Prostate gland (tissue), 2 donors: ENCODE data around the gene SH2D1B.

Experiments used
- CTCF ChIP-seq, 4 experiments: fragments of 200-600 bp in 2 of 4; fragments of 450-650 bp in 2 of 4; sonication (generic) in 2 of 4; IDR thresholded peaks; 1 replicate in 3 of 4; 2 replicates in 1 of 4; pipeline ENCODE4 v1.5.1; 2016 to 2019; ENCODE audit warnings: antibody characterized with exemption in 4 of 4, mild to moderate bottlenecking in 2 of 4, moderate library complexity in 2 of 4
- POLR2A ChIP-seq: fragments of 450-650 bp; IDR thresholded peaks from one replicate; pipeline ENCODE4 v1.6.1; 2016; ENCODE audit warnings: antibody characterized with exemption, mild to moderate bottlenecking
- POLR2AphosphoS5 ChIP-seq: sonication (generic); formaldehyde crosslinking; IDR thresholded peaks from one replicate; pipeline ENCODE4 v1.6.1; 2017; ENCODE audit warnings: antibody characterized with exemption

- TF ChIP-seq CTCF (IDR thresholded peaks at IDR 0.05) (no peak), POLR2A (no peak), POLR2AphosphoS5 (no peak)
Measured at GRCh38 chr1:162389971-162390370, 22.0 kb downstream of the SH2D1B start.
